Measurements from ENCODE around the gene ABCC4.

GRCh38 chr13:95226050-95226449, 75.2 kb downstream of the ABCC4 start:
- TF ChIP-seq CTCF (conservative IDR thresholded peaks at IDR 0.05 in 1 of 2, IDR thresholded peaks at IDR 0.05 in 1 of 2; ENCODE audit: low read depth in 1 of 2, low read length in 2 of 2): no peak
- no peak for TF ChIP-seq EZH2 (IDR thresholded peaks at IDR 0.05; ENCODE audit: low read length, missing control alignments)
